Measurements from ENCODE around the gene SUPT5H. TPM values are rescaled to one million over a fixed set of nuclear protein-coding genes. Genes with fewer than 3 reads are reported as not detected.

The SUPT5H gene
- total and polyA plus RNA-seq, 10 of the 15 experiments (the other 5 are each of a cell fraction or from before 2014, with no cell fraction given), result 27.2 to 194 (median 83.6) TPM

- TF ChIP-seq ZSCAN29 (IDR thresholded peaks at IDR 0.05) (no peak), BHLHE40 (IDR thresholded peaks at IDR 0.05; ENCODE audit: borderline replicate concordance in 1 of 2, low read depth in 2 of 2, low read length in 1 of 2) (peak; percentile 99 to 100), IRF4 (IDR thresholded peaks at IDR 0.05; ENCODE audit: low read depth, low read length) (0 out of 2 replicates have a peak, but pooled peaks have one; percentile 7), ZBED1 (IDR thresholded peaks at IDR 0.05; ENCODE audit: borderline replicate concordance) (no peak), KDM1A (IDR thresholded peaks at IDR 0.05; ENCODE audit: borderline replicate concordance) (peak; percentile 98; the same call in 1 of the 2 replicates), CHD1 (IDR thresholded peaks at IDR 0.05; ENCODE audit: low read depth, low read length) (no peak; the same call in 1 of the 2 replicates), PAX8 (IDR thresholded peaks at IDR 0.05) (peak; percentile 100), POLR2AphosphoS5 (IDR thresholded peaks at IDR 0.05; ENCODE audit: low read length) (peak; percentile 51), BACH1 (IDR thresholded peaks at IDR 0.05; ENCODE audit: borderline replicate concordance) (peak; percentile 96), IKZF1 (conservative IDR thresholded peaks at IDR 0.05) (peak; percentile 96), STAT3 (IDR thresholded peaks at IDR 0.05; ENCODE audit: low read depth, low read length) (no peak), MTA2 (IDR thresholded peaks at IDR 0.05; ENCODE audit: low read depth) (no peak; the same call in 1 of the 2 replicates), ATF3 (IDR thresholded peaks at IDR 0.05; ENCODE audit: borderline replicate concordance, extremely low read depth, low read depth, low read length) (no peak), MYB (IDR thresholded peaks at IDR 0.05; ENCODE audit: borderline replicate concordance, low read depth, low read length) (0 out of 2 replicates have a peak, but pooled peaks have one; percentile 16), CHD4 (IDR thresholded peaks at IDR 0.05) (no peak), SUPT20H (IDR thresholded peaks at IDR 0.05; ENCODE audit: borderline replicate concordance, control insufficient read depth, low read depth, low read length) (no peak), WRNIP1 (IDR thresholded peaks at IDR 0.05; ENCODE audit: borderline replicate concordance, low read depth, low read length) (no peak), KAT2A (conservative IDR thresholded peaks at IDR 0.05; ENCODE audit: control insufficient read depth, low read depth, low read length) (no peak), EGR1 (IDR thresholded peaks at IDR 0.05; ENCODE audit: borderline replicate concordance in 1 of 2, low read depth in 2 of 2, low read length in 2 of 2) (peak; percentile 89 to 99), ZZZ3 (IDR thresholded peaks at IDR 0.05; ENCODE audit: control insufficient read depth, insufficient read length, low read depth) (no peak), ZNF592 (IDR thresholded peaks at IDR 0.05) (0 out of 2 replicates have a peak, but pooled peaks have one; percentile 20), FOS (IDR thresholded peaks at IDR 0.05; ENCODE audit: borderline replicate concordance, extremely low read depth, insufficient read length) (no peak), SIX5 (IDR thresholded peaks at IDR 0.05; ENCODE audit: low read depth, low read length, severe bottlenecking) (no peak)
Measured at GRCh38 chr19:39402346-39403300, 42.8 kb upstream of the SUPT5H start (continued).

Measured in GM12878 (cell line).